OCI-LY1 (cell line): Measurements from ENCODE around the gene BTBD9.

ENCODE experiments used
- EZH2 ChIP-seq: fragments of 200-600 bp; sonication (generic), shearing (Covaris generic); IDR thresholded peaks from 2 replicates; pipeline ENCODE4 v1.8.0; 2017; ENCODE audit warnings: borderline replicate concordance, mixed run types, mild to moderate bottlenecking, antibody characterized with exemption, low read length, moderate library complexity, mixed read lengths
- TF ChIP-seq, protein P1 (sequence below): fragments of 200-600 bp; sonication (generic), shearing (Covaris generic); IDR thresholded peaks from 2 replicates; pipeline ENCODE4 v1.5.1; 2017; ENCODE audit warnings: mild to moderate bottlenecking, antibody characterized with exemption, low read length, moderate library complexity, mixed read lengths

- TF ChIP-seq, protein P1, sequence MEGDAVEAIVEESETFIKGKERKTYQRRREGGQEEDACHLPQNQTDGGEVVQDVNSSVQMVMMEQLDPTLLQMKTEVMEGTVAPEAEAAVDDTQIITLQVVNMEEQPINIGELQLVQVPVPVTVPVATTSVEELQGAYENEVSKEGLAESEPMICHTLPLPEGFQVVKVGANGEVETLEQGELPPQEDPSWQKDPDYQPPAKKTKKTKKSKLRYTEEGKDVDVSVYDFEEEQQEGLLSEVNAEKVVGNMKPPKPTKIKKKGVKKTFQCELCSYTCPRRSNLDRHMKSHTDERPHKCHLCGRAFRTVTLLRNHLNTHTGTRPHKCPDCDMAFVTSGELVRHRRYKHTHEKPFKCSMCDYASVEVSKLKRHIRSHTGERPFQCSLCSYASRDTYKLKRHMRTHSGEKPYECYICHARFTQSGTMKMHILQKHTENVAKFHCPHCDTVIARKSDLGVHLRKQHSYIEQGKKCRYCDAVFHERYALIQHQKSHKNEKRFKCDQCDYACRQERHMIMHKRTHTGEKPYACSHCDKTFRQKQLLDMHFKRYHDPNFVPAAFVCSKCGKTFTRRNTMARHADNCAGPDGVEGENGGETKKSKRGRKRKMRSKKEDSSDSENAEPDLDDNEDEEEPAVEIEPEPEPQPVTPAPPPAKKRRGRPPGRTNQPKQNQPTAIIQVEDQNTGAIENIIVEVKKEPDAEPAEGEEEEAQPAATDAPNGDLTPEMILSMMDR = no peak
- no peak for TF ChIP-seq EZH2
These were observed 3.7 kb downstream of the BTBD9 start for GRCh38 chr6:38636027-38636426.
